Measurements from ENCODE around the gene SLC5A10.
A peak's percentile ranks its signal among the peaks of the same experiment; 100 is the strongest.
"Not testable (repeated sequence)": the region's sequence is repeated elsewhere in the genome, so short reads cannot be mapped to it uniquely, and the experiment has no call there.

SLC5A10 gene

DNA sequence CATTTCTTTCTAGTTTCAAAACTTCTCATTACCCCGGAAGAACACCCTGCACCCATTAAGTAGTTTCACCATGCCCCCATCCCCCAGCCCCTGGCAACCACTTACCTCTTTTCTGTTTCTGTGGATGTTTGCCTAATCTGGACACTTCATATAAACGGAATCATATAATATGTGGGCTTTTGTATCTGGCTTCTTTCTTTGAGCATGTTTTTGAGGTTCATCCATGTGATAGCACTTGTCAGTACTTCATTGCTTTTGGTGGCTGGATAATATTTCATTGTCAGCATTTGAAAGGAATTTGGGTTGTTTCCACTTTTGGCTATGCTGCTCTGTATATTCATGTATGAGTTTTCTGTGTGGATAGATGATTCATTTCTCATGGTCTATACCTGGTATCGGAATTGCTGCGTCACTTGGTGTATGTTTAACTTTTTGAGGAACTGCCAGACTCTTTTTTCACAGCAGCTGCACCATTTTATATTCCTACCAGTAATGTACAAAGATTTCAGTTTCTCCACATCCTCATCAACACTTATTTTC is 30.0 kb upstream of the SLC5A10 start:
- Histone ChIP-seq H3K4me3 (ENCODE audit: low read length in 2 of 2) (no peak overlapping the region), H3K27me3 (ENCODE audit: control insufficient read depth in 1 of 2, insufficient read depth in 2 of 2, low read length in 2 of 2) (no peaks in the 10 kb centered on the region), H3K27ac (ENCODE audit: low read length) (no peak overlapping the region), H3K36me3 (ENCODE audit: control insufficient read depth in 2 of 2, insufficient read depth in 2 of 2, low read length in 2 of 2) (peaks cover 3 to 11% of the 10 kb centered on the region in 2 donors), H3K9me3 (ENCODE audit: control insufficient read depth in 2 of 2, low read length in 2 of 2) (no peaks in the 10 kb centered on the region), H3K9ac (ENCODE audit: low read length in 2 of 2) (peak overlapping the region in 1 of 2 donors; percentile 30), H3K4me1 (ENCODE audit: control insufficient read depth, insufficient read depth, low read length) (peaks cover 8% of the 10 kb centered on the region)

DNA sequence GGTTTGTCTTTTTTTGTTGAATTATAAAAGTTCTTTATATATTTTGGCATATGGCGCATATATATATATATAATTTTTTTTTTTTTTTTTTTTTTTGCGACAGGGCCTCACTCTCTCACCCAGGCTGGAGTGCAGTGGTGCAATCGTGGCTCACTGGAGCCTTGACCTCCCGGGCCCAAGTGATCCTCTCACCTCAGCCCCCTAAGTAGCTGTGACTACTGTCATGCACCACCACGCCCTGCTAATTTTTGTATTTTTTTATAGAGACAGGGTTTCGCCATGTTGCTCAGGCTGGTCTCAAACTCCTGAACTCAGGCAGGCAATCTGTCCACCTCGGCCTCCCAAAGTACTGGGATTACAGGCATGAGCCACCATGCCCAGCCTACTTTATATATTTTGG is 29.4 kb upstream of the SLC5A10 start:
- H3K4me3 ChIP-seq (ENCODE audit: low read length in 2 of 2); H3K4me1 ChIP-seq (ENCODE audit: control insufficient read depth, insufficient read depth, low read length); H3K27ac ChIP-seq (ENCODE audit: low read length); H3K9ac ChIP-seq (ENCODE audit: low read length in 2 of 2); H3K9me3 ChIP-seq (ENCODE audit: control insufficient read depth in 2 of 2, low read length in 2 of 2); H3K27me3 ChIP-seq (ENCODE audit: control insufficient read depth in 1 of 2, insufficient read depth in 2 of 2, low read length in 2 of 2): not testable (repeated sequence)
- H3K36me3 ChIP-seq (ENCODE audit: control insufficient read depth in 2 of 2, insufficient read depth in 2 of 2, low read length in 2 of 2), result peaks cover 3 to 11% of the 10 kb centered on the region in 2 donors

DNA sequence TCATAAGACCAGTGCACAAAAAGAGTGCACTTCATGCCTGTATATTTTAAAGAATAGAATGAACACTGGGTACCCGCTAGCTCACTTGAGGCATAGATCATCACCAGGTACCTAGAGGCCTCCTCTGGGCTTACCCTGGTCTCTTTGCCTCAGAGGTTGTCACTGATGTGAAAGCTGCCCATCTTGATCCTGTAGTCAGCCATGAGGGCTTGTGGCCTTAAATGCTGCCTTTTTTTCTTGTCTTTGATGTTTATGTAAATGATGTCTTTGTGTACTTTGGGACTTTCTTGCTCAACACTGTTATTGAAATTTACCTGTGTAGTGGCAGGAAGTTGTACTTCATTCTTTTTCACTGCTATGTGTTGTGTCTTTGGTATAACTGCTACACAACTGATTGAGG is 26.8 kb upstream of the SLC5A10 start:
- Histone ChIP-seq H3K27ac (ENCODE audit: low read length) (no peak overlapping the region), H3K36me3 (ENCODE audit: control insufficient read depth in 2 of 2, insufficient read depth in 2 of 2, low read length in 2 of 2) (peaks cover 5% of the 10 kb centered on the region in 2 donors), H3K4me3 (ENCODE audit: low read length in 2 of 2) (no peak overlapping the region), H3K9me3 (ENCODE audit: control insufficient read depth in 2 of 2, low read length in 2 of 2) (no peaks in the 10 kb centered on the region), H3K4me1 (ENCODE audit: control insufficient read depth, insufficient read depth, low read length) (peaks cover 8% of the 10 kb centered on the region), H3K27me3 (ENCODE audit: control insufficient read depth in 1 of 2, insufficient read depth in 2 of 2, low read length in 2 of 2) (no peaks in the 10 kb centered on the region), H3K9ac (ENCODE audit: low read length in 2 of 2) (no peak overlapping the region)

DNA sequence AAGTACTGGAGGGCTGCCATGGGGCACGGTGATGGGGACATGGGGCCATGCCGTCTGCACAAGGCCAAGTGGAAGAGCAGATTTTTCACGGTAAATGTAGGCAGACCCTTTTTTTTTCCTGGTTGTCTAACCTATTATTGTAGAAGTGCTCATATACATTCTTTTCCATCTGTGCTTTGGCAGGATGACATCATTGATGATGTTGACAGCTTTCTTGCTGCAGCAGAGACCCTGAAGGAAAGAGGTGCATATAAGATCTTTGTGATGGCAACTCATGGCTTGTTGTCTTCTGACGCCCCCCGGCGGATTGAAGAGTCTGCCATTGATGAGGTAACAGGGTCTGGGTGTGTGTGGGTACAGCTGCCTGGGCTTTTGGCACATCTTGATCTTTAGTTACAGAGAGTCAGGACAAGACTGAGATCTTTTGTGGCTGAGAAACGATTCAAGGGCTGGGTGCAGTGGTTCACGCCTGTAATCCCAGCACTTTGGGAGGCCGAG is 23.3 kb upstream of the SLC5A10 start:
- H3K27me3 ChIP-seq (ENCODE audit: control insufficient read depth in 1 of 2, insufficient read depth in 2 of 2, low read length in 2 of 2), result no peaks in the 10 kb centered on the region
- H3K27ac ChIP-seq (ENCODE audit: low read length), result no peak overlapping the region
- no peaks in the 10 kb centered on the region for H3K9me3 ChIP-seq (ENCODE audit: control insufficient read depth in 2 of 2, low read length in 2 of 2)
- no peaks in the 10 kb centered on the region for H3K4me1 ChIP-seq (ENCODE audit: control insufficient read depth, insufficient read depth, low read length)
- H3K36me3 ChIP-seq (ENCODE audit: control insufficient read depth in 2 of 2, insufficient read depth in 2 of 2, low read length in 2 of 2), result peaks cover 12 to 14% of the 10 kb centered on the region in 2 donors
- H3K4me3 ChIP-seq (ENCODE audit: low read length in 2 of 2), result no peak overlapping the region
- no peak overlapping the region for H3K9ac ChIP-seq (ENCODE audit: low read length in 2 of 2)

DNA sequence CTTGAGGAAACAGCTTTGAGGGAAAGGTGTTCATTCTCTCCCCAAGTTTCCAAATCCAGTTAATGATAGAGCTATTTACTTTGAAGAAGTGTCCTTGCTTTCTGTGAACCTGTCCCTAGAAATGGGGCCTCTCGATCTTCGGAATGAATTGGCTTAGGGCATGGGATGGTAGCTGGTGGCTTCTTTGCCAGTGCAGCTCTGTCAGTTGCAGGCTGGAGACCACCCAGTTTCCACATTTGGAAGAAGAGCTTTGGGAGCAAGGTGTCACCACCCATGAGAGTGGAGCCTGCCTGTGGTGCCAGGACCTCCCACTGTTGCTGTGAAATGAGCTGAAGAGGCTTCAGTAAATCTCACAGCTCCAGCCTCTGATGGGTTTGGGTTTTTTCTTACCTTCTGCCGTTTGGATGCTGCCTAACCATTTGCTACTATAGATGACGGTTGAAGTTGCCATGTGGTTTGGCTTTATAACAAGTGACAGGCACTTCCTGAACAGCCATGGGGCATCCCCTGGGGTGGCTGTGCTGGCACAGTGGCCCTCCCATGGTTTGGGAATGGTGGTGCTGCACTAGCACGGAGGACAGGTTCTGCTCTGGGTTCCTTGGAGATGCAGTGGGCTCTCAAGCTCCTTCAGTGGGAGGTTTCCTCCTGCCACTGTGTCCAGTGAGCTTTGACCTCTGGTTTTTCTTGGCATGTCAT is 19.5 kb upstream of the SLC5A10 start:
- no peaks in the 10 kb centered on the region for H3K4me1 ChIP-seq (ENCODE audit: control insufficient read depth, insufficient read depth, low read length)
- no peak overlapping the region for H3K4me3 ChIP-seq (ENCODE audit: low read length in 2 of 2)
- H3K9me3 ChIP-seq (ENCODE audit: control insufficient read depth in 2 of 2, low read length in 2 of 2), result no peaks in the 10 kb centered on the region
- no peak overlapping the region for H3K9ac ChIP-seq (ENCODE audit: low read length in 2 of 2)
- H3K36me3 ChIP-seq (ENCODE audit: control insufficient read depth in 2 of 2, insufficient read depth in 2 of 2, low read length in 2 of 2), result peaks cover 9 to 12% of the 10 kb centered on the region in 2 donors
- no peaks in the 10 kb centered on the region for H3K27me3 ChIP-seq (ENCODE audit: control insufficient read depth in 1 of 2, insufficient read depth in 2 of 2, low read length in 2 of 2)
- no peak overlapping the region for H3K27ac ChIP-seq (ENCODE audit: low read length)

DNA sequence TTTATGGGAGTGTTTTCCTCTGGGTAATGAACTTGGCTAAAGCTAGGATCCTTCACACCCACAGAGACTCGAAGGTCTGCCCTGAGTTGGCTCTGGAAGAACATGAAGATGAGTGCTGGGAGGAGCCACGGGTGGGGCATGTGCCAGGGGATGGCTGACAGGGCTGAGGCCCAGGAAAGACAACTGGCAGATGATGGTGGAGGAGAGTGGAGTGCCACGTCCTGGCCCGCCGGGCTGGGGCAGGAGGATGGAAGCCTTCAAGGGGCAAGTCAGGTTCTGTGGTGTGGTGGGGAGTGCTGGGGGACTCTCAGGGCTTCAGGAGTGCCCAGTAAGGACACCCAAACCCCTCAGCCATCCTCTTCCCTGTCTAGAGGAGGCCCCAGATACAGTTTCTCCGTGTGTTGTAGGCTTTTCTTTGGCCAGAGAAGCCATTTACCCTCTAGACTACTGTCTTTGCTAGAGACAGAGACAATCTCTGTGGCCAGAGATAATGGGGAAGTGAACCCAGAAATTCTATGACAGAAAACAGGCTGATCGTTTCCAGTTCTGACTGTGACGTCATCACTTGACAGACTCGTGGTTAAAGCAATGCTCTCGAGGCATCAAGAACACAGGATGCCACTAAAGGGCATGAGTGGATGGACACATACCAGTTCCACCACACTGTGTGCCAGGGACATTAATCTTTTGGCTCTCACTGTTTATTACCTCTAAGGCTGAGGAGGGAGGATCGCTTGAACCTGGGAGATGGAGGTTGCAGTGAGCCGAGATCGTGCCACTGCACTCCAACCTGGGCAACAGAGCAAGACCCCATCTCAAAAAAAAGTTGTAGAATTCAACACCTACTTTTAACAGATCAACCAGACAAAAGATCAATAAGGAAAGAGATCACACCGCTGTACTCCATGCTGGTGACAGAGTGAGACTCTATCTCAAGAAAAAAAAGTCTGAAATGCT is 18.6 kb upstream of the SLC5A10 start:
- Histone ChIP-seq H3K9me3 (ENCODE audit: control insufficient read depth in 2 of 2, low read length in 2 of 2) (no peaks in the 10 kb centered on the region), H3K27me3 (ENCODE audit: control insufficient read depth in 1 of 2, insufficient read depth in 2 of 2, low read length in 2 of 2) (no peaks in the 10 kb centered on the region), H3K36me3 (ENCODE audit: control insufficient read depth in 2 of 2, insufficient read depth in 2 of 2, low read length in 2 of 2) (peaks cover 9 to 12% of the 10 kb centered on the region in 2 donors), H3K9ac (ENCODE audit: low read length in 2 of 2) (no peak overlapping the region), H3K4me3 (ENCODE audit: low read length in 2 of 2) (no peak overlapping the region), H3K4me1 (ENCODE audit: control insufficient read depth, insufficient read depth, low read length) (no peaks in the 10 kb centered on the region), H3K27ac (ENCODE audit: low read length) (no peak overlapping the region)

DNA sequence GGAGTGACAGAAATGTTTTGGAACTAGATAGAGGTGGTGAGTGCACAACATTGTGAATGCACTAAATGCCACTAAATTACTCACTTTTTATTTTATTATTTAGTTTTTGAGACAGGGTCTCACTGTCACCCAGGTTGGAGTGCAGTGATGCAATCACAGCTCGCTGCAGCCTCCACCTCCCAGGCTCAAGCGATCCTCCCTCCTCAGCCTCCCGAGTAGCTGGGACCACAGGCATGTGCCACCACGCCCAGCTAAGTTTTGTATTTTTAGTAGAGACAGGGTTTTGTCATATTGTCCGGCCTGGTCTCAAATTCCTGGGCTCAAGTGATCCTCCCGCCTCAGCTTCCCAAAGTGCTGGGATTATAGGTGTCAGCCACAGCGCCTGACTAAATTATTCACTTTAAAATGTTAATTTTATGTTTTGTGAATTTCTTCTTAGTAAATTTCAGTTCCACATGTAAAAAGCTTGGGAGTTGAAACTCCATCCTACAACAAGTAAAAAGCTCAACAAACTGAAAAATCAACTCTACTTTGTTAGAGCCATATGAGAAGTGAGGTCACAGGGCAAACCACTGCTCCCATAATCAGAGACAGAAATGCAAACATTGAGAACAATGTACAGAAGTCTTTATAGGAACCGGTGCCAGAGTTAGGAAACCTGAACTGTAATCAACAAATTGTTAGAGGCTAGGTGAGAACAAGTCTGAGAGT is 13.8 kb upstream of the SLC5A10 start:
- Histone ChIP-seq H3K9ac (ENCODE audit: low read length in 2 of 2) (no peak overlapping the region), H3K4me3 (ENCODE audit: low read length in 2 of 2) (no peak overlapping the region), H3K9me3 (ENCODE audit: control insufficient read depth in 2 of 2, low read length in 2 of 2) (no peaks in the 10 kb centered on the region), H3K27ac (ENCODE audit: low read length) (no peak overlapping the region), H3K36me3 (ENCODE audit: control insufficient read depth in 2 of 2, insufficient read depth in 2 of 2, low read length in 2 of 2) (no peaks in the 10 kb centered on the region), H3K27me3 (ENCODE audit: control insufficient read depth in 1 of 2, insufficient read depth in 2 of 2, low read length in 2 of 2) (no peaks in the 10 kb centered on the region), H3K4me1 (ENCODE audit: control insufficient read depth, insufficient read depth, low read length) (no peaks in the 10 kb centered on the region)

DNA sequence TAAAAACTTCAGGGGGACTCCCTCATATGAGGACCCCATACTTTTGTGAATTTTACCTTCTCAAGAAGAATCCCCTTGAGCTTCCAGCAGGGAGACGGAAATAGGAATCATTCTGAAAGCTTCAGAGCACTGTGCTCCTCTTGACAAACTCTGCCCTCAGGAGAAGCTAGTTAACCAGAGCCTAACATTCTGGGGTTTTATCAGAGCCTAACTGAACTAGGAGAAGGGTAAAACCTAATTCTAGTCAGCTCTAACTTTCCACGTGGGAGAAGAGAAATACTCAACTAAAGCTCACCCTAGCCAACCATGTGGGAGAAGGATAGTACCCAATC is 13.3 kb upstream of the SLC5A10 start:
- Histone ChIP-seq H3K4me3 (ENCODE audit: low read length in 2 of 2) (no peak overlapping the region), H3K36me3 (ENCODE audit: control insufficient read depth in 2 of 2, insufficient read depth in 2 of 2, low read length in 2 of 2) (no peaks in the 10 kb centered on the region), H3K4me1 (ENCODE audit: control insufficient read depth, insufficient read depth, low read length) (no peaks in the 10 kb centered on the region), H3K27me3 (ENCODE audit: control insufficient read depth in 1 of 2, insufficient read depth in 2 of 2, low read length in 2 of 2) (no peaks in the 10 kb centered on the region), H3K9ac (ENCODE audit: low read length in 2 of 2) (no peak overlapping the region), H3K27ac (ENCODE audit: low read length) (no peak overlapping the region), H3K9me3 (ENCODE audit: control insufficient read depth in 2 of 2, low read length in 2 of 2) (no peaks in the 10 kb centered on the region)

DNA sequence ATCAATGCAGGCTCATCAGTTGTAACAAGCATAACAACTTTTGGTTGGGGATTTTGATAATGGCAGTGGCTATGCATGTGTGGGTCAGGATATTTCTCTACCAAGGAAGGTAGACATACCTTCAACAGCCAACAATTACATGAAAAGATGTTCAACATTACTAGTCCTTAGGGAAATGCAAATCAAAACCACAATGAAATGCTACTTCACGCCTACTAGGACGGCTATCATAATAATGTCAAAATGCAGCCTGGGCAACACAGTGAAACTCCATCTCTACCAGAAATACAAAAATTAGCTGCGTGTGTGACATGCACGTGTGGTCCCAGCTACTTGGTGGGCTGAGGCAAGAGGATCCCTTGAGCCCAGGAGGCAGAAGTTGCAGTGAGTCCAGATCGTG is 7.3 kb upstream of the SLC5A10 start:
- H3K9ac ChIP-seq (ENCODE audit: low read length in 2 of 2), result no peak overlapping the region
- no peak overlapping the region for H3K4me3 ChIP-seq (ENCODE audit: low read length in 2 of 2)
- no peaks in the 10 kb centered on the region for H3K4me1 ChIP-seq (ENCODE audit: control insufficient read depth, insufficient read depth, low read length)

DNA sequence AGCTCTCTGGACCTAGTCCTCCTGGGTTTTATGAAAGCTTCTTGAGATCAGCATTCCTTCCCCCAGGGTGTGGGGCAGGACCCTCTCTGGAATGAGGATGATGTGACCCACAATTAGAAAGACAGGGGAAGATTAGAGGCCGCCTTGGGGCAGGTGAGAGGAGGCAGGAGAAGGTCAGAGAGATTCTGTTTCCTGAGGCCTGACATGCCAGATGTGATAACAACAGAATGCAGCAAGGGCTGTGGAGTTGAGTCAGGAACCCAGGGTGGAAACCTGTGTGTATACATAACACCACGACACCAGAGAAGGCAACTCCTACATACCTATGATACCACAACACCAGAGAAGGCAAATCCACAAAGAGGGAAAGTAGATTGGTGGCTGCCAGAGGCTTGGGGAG is 5.4 kb upstream of the SLC5A10 start:
- H3K4me3 ChIP-seq (ENCODE audit: low read length in 2 of 2), result no peak overlapping the region
- H3K27ac ChIP-seq (ENCODE audit: low read length), result no peak overlapping the region
- H3K27me3 ChIP-seq (ENCODE audit: control insufficient read depth in 1 of 2, insufficient read depth in 2 of 2, low read length in 2 of 2), result no peaks in the 10 kb centered on the region
- H3K36me3 ChIP-seq (ENCODE audit: control insufficient read depth in 2 of 2, insufficient read depth in 2 of 2, low read length in 2 of 2), result no peaks in the 10 kb centered on the region
- no peaks in the 10 kb centered on the region for H3K9me3 ChIP-seq (ENCODE audit: control insufficient read depth in 2 of 2, low read length in 2 of 2)
- H3K4me1 ChIP-seq (ENCODE audit: control insufficient read depth, insufficient read depth, low read length), result no peaks in the 10 kb centered on the region
- H3K9ac ChIP-seq (ENCODE audit: low read length in 2 of 2), result no peak overlapping the region

More for the DNA sequence above, 7.3 kb upstream of the SLC5A10 start:
- Histone ChIP-seq H3K27ac (ENCODE audit: low read length) (no peak overlapping the region), H3K9me3 (ENCODE audit: control insufficient read depth in 2 of 2, low read length in 2 of 2) (no peaks in the 10 kb centered on the region), H3K27me3 (ENCODE audit: control insufficient read depth in 1 of 2, insufficient read depth in 2 of 2, low read length in 2 of 2) (no peaks in the 10 kb centered on the region), H3K36me3 (ENCODE audit: control insufficient read depth in 2 of 2, insufficient read depth in 2 of 2, low read length in 2 of 2) (no peaks in the 10 kb centered on the region)

All from stomach smooth muscle (tissue), 2 donors.